ENCODE results near the gene MT1F.

Gene MT1F

GRCh38 chr16:56657555-56658326 lies at the start of gene MT1F:
TSS of gene MT1F (plus strand) at chr16:56657959. CDS start at chr16:56658059, 100 bp downstream.
- DNase-seq (ENCODE audit: low read depth, low spot score), result no peak
- Histone ChIP-seq H3K36me3 (ENCODE audit: insufficient read depth, low read length) (no peaks in the 10 kb centered on the region), H3K4me3 (no peak within 1 kb of the TSS; the same call in 1 of the 2 replicates), H3K27ac (no peak within 1 kb of the TSS), H3K9ac (ENCODE audit: insufficient read length) (no peak within 1 kb of the TSS), H3K9me3 (ENCODE audit: low read depth, low read length) (no peaks in the 10 kb centered on the region)
- no peak for TF ChIP-seq FOXP2 (optimal IDR thresholded peaks at IDR 0.05; ENCODE audit: control extremely low read depth, extremely low read length, insufficient read depth)
- TF ChIP-seq POLR2AphosphoS5 (IDR thresholded peaks at IDR 0.05; ENCODE audit: borderline replicate concordance, low read depth, low read length), result no peak
- no peak for TF ChIP-seq EZH2 (IDR thresholded peaks at IDR 0.05)

- Histone ChIP-seq H3K27ac (no peak within 1 kb of the TSS), H3K9ac (ENCODE audit: insufficient read length) (no peak within 1 kb of the TSS), H3K4me3 (peak within 1 kb of the TSS; percentile 73), H3K36me3 (ENCODE audit: insufficient read depth, low read length) (no peaks in the 10 kb centered on the region), H3K9me3 (ENCODE audit: low read depth, low read length) (no peaks in the 10 kb centered on the region)
- DNase-seq (ENCODE audit: low read depth, low spot score), result no peak
- TF ChIP-seq POLR2AphosphoS5 (IDR thresholded peaks at IDR 0.05; ENCODE audit: borderline replicate concordance, low read depth, low read length), result peak; percentile 39; the same call in 1 of the 2 replicates
- no peak for TF ChIP-seq EZH2 (IDR thresholded peaks at IDR 0.05)
- no peak for TF ChIP-seq FOXP2 (optimal IDR thresholded peaks at IDR 0.05; ENCODE audit: control extremely low read depth, extremely low read length, insufficient read depth)
Observed at GRCh38 chr16:56608043-56608875, 49.5 kb upstream of the MT1F start, which contains the start of gene MT2A. TSS of gene MT2A (plus strand) at chr16:56608584. CDS start at chr16:56608656, 72 bp downstream.

DNA sequence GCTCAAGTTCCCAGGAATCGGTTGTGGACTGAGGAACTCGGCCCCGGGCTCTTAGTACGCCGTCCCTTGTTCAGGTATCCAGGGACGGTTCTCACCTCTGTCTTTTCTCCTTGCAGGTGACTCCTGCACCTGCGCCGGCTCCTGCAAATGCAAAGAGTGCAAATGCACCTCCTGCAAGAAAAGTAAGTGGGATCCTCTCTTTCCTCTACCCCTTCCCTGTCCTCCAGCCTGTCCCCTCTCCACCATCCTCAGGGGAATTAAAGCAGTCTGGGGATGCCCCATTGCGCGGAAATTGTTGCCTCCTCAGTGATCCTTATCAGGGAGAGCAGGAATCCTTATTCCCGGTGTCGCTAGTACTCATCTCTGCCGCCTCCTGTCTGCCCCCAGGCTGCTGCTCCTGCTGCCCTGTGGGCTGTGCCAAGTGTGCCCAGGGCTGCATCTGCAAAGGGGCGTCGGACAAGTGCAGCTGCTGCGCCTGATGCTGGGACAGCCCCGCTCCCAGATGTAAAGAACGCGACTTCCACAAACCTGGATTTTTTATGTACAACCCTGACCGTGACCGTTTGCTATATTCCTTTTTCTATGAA lies 48.8 kb upstream of the MT1F start:
- TF ChIP-seq POLR2AphosphoS5 (IDR thresholded peaks at IDR 0.05; ENCODE audit: borderline replicate concordance, low read depth, low read length), result no peak
- TF ChIP-seq FOXP2 (optimal IDR thresholded peaks at IDR 0.05; ENCODE audit: control extremely low read depth, extremely low read length, insufficient read depth), result no peak
- TF ChIP-seq EZH2 (IDR thresholded peaks at IDR 0.05), result no peak
- no peak overlapping the region for H3K27ac ChIP-seq
- DNase-seq (ENCODE audit: low read depth, low spot score), result no peak
- peak overlapping the region; percentile 73 for H3K4me3 ChIP-seq
- no peak overlapping the region for H3K9ac ChIP-seq (ENCODE audit: insufficient read length)
- no peaks in the 10 kb centered on the region for H3K36me3 ChIP-seq (ENCODE audit: insufficient read depth, low read length)
- H3K9me3 ChIP-seq (ENCODE audit: low read depth, low read length), result no peaks in the 10 kb centered on the region

- peak overlapping the region; percentile 73 for H3K4me3 ChIP-seq
- H3K36me3 ChIP-seq (ENCODE audit: insufficient read depth, low read length), result no peaks in the 10 kb centered on the region
- H3K9me3 ChIP-seq (ENCODE audit: low read depth, low read length), result no peaks in the 10 kb centered on the region
- H3K9ac ChIP-seq (ENCODE audit: insufficient read length), result no peak overlapping the region
- no peak for TF ChIP-seq EZH2 (IDR thresholded peaks at IDR 0.05)
- H3K27ac ChIP-seq, result no peak overlapping the region
- no peak for DNase-seq (ENCODE audit: low read depth, low spot score)
Observed at GRCh38 chr16:56609463-56609921, 48.3 kb upstream of the MT1F start.

DNA sequence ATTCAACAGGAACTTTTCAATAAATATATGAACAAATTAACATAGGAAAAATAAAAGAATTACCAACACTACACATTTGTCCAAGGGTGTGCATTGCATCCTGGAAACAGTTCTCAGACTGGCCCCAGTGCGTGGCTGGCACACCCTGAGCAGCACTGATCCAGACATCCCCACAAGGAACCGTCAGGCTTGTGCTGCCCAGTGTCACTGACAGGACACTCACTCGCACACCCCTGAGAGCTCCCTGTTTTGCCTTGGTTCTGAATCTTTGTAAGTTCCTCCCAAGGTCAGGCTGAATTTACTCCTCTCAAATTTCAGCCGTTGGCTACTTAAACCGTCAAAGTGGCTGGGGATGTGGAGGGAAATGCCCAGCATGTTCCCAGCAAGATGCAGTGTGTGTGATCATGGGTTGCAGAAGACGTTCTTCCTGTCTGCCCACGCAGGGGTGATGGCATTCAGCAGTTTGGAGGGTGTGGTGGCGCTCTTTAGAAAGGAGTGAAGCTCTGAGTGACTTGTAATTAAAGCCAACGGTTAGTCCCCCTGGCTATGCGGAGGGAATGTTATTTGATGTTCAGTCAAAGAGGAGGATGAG lies 47.6 kb upstream of the MT1F start:
- no peak for DNase-seq (ENCODE audit: low read depth, low spot score)
- peak overlapping the region; percentile 73; the same call in 1 of the 2 replicates for H3K4me3 ChIP-seq
- TF ChIP-seq POLR2AphosphoS5 (IDR thresholded peaks at IDR 0.05; ENCODE audit: borderline replicate concordance, low read depth, low read length) (no peak), FOXP2 (optimal IDR thresholded peaks at IDR 0.05; ENCODE audit: control extremely low read depth, extremely low read length, insufficient read depth) (no peak), EZH2 (IDR thresholded peaks at IDR 0.05) (no peak)

GRCh38 chr16:56610609-56611111 lies 47.1 kb upstream of the MT1F start:
- Histone ChIP-seq H3K27ac (no peak overlapping the region), H3K4me3 (no peak overlapping the region)

More for the DNA sequence above, 47.6 kb upstream of the MT1F start:
- Histone ChIP-seq H3K9me3 (ENCODE audit: low read depth, low read length) (no peaks in the 10 kb centered on the region), H3K27ac (no peak overlapping the region), H3K36me3 (ENCODE audit: insufficient read depth, low read length) (no peaks in the 10 kb centered on the region), H3K9ac (ENCODE audit: insufficient read length) (no peak overlapping the region)

DNA sequence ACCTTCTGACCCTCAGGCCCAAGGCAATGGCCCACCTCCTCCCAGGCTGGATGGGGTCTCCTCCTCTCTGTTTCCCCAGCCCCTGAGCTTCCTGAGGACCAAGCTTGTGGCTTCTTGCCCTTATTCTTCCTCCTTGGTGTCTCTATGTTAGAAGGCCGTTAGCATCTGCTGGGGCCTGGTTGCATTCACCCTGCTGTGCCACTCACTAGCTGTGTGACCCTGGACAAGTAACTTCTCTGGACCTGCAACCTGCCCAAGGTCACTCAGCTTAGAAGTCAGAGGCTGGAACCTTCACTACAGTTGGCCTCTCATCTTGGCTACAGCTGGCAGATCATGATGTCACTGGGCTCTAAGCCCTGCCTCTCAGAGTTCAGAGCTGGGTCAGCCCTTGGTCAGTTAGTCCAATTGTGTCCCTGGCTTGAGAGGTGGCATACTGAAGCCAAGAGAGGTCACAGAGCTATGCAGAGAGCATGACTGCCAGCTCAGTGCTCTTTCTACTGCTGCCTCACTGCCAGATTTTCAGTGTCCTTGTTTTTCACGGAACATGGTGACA lies 46.4 kb upstream of the MT1F start:
- Histone ChIP-seq H3K27ac (no peak overlapping the region), H3K4me3 (no peak overlapping the region), H3K9me3 (ENCODE audit: low read depth, low read length) (no peaks in the 10 kb centered on the region), H3K36me3 (ENCODE audit: insufficient read depth, low read length) (no peaks in the 10 kb centered on the region), H3K9ac (ENCODE audit: insufficient read length) (no peak overlapping the region)
- TF ChIP-seq EZH2 (IDR thresholded peaks at IDR 0.05), result no peak
- TF ChIP-seq POLR2AphosphoS5 (IDR thresholded peaks at IDR 0.05; ENCODE audit: borderline replicate concordance, low read depth, low read length), result no peak
- TF ChIP-seq FOXP2 (optimal IDR thresholded peaks at IDR 0.05; ENCODE audit: control extremely low read depth, extremely low read length, insufficient read depth), result no peak
- DNase-seq (ENCODE audit: low read depth, low spot score), result no peak

More at GRCh38 chr16:56610609-56611111, 47.1 kb upstream of the MT1F start:
- H3K36me3 ChIP-seq (ENCODE audit: insufficient read depth, low read length), result no peaks in the 10 kb centered on the region
- TF ChIP-seq POLR2AphosphoS5 (IDR thresholded peaks at IDR 0.05; ENCODE audit: borderline replicate concordance, low read depth, low read length), result no peak
- no peak for TF ChIP-seq EZH2 (IDR thresholded peaks at IDR 0.05)
- no peak overlapping the region for H3K9ac ChIP-seq (ENCODE audit: insufficient read length)
- no peak for DNase-seq (ENCODE audit: low read depth, low spot score)
- H3K9me3 ChIP-seq (ENCODE audit: low read depth, low read length), result no peaks in the 10 kb centered on the region

Measured in SK-N-MC (cell line).